ENCODE measurements around the gene MOB2.

GRCh38 chr11:1475841-1476240 is 10.7 kb downstream of the MOB2 start:
- no peak for TF ChIP-seq REST (IDR thresholded peaks at IDR 0.05)
- no peak for TF ChIP-seq CTCF (IDR thresholded peaks at IDR 0.05; ENCODE audit: low read depth, low read length, missing input control)
- TF ChIP-seq ZBTB33 (IDR thresholded peaks at IDR 0.05) = no peak
- no peak for TF ChIP-seq GABPA (IDR thresholded peaks at IDR 0.05 in 1 of 2, conservative IDR thresholded peaks at IDR 0.05 in 1 of 2)
- no peak for TF ChIP-seq RXRA (IDR thresholded peaks at IDR 0.05)
- TF ChIP-seq NR2F2 (IDR thresholded peaks at IDR 0.05) = no peak
- no peak for TF ChIP-seq ATF3 (IDR thresholded peaks at IDR 0.05)
- no peak for TF ChIP-seq SP1 (IDR thresholded peaks at IDR 0.05)

Measured in liver (tissue), 3 donors.